ENCODE results near the gene USP10. TPM values are rescaled to one million over a fixed set of nuclear protein-coding genes. Genes with fewer than 3 reads are reported as not detected.

Gene USP10
- total RNA-seq, 2 experiments from 2014 or later, result 90.9 to 117 TPM

- peaks cover 10% of the 10 kb centered on the region for H3K4me1 Mint-ChIP-seq
- CTCF ChIA-PET, result no interaction called here
- no peak for DNase-seq
- no peaks in the 10 kb centered on the region for H3K9me3 Mint-ChIP-seq (ENCODE audit: low read depth)
- H3K4me3 Mint-ChIP-seq, result no peak overlapping the region
- H3K27me3 Mint-ChIP-seq, result no peaks in the 10 kb centered on the region
- no peak for ATAC-seq
- no peak overlapping the region for H3K27ac Mint-ChIP-seq
- no peaks in the 10 kb centered on the region for H3K36me3 Mint-ChIP-seq
Observed at GRCh38 chr16:84804326-84804725, 104.5 kb downstream of the USP10 start.

- H3K27me3 Mint-ChIP-seq, result peaks cover under 1% of the 10 kb centered on the region
- CTCF ChIA-PET, result interaction anchor here (0.9 kb wide), 1 partner anchor 52 kb away, joined by 3 read pairs; no protein-coding TSS in a partner anchor
- DNase-seq (peak; percentile 46), ATAC-seq (peak; percentile 47)
- H3K27ac Mint-ChIP-seq, result no peak overlapping the region
- H3K4me1 Mint-ChIP-seq, result peaks cover 17% of the 10 kb centered on the region
- no peak overlapping the region for H3K4me3 Mint-ChIP-seq
- no peaks in the 10 kb centered on the region for H3K9me3 Mint-ChIP-seq (ENCODE audit: low read depth)
- no peaks in the 10 kb centered on the region for H3K36me3 Mint-ChIP-seq
Observed at GRCh38 chr16:84806256-84806889, 106.6 kb downstream of the USP10 start.

- H3K9me3 Mint-ChIP-seq (ENCODE audit: low read depth), result no peaks in the 10 kb centered on the region
- ATAC-seq, result no peak
- H3K36me3 Mint-ChIP-seq, result no peaks in the 10 kb centered on the region
- H3K27ac Mint-ChIP-seq, result no peak overlapping the region
- DNase-seq, result no peak
- peaks cover 21% of the 10 kb centered on the region for H3K4me1 Mint-ChIP-seq
- CTCF ChIA-PET, result interaction anchor here (0.9 kb wide), 1 partner anchor 52 kb away, joined by 3 read pairs; no protein-coding TSS in a partner anchor
- no peak overlapping the region for H3K4me3 Mint-ChIP-seq
- H3K27me3 Mint-ChIP-seq, result peaks cover 5% of the 10 kb centered on the region
Observed at GRCh38 chr16:84806890-84807258, 107.1 kb downstream of the USP10 start.

- DNase-seq, result no peak
- no peaks in the 10 kb centered on the region for H3K36me3 Mint-ChIP-seq
- H3K4me1 Mint-ChIP-seq, result peaks cover 21% of the 10 kb centered on the region
- no peaks in the 10 kb centered on the region for H3K9me3 Mint-ChIP-seq (ENCODE audit: low read depth)
- H3K4me3 Mint-ChIP-seq, result no peak overlapping the region
- no peak for ATAC-seq
- peaks cover 13% of the 10 kb centered on the region for H3K27me3 Mint-ChIP-seq
- CTCF ChIA-PET, result interaction anchor here (1.0 kb wide), 1 partner anchor 23 kb away, joined by 3 read pairs; no protein-coding TSS in a partner anchor
- H3K27ac Mint-ChIP-seq, result no peak overlapping the region
Observed at GRCh38 chr16:84807776-84808175, 108.0 kb downstream of the USP10 start.

- H3K4me1 Mint-ChIP-seq, result peaks cover 21% of the 10 kb centered on the region
- DNase-seq, result no peak
- peaks cover 18% of the 10 kb centered on the region for H3K27me3 Mint-ChIP-seq
- no peaks in the 10 kb centered on the region for H3K9me3 Mint-ChIP-seq (ENCODE audit: low read depth)
- H3K4me3 Mint-ChIP-seq, result no peak overlapping the region
- H3K27ac Mint-ChIP-seq, result no peak overlapping the region
- CTCF ChIA-PET, result no interaction called here
- no peak for ATAC-seq
- H3K36me3 Mint-ChIP-seq, result no peaks in the 10 kb centered on the region
Observed at GRCh38 chr16:84808826-84809225, 109.0 kb downstream of the USP10 start.

- peak; percentile 54 for ATAC-seq
- H3K4me1 Mint-ChIP-seq, result peaks cover 17% of the 10 kb centered on the region
- no peak overlapping the region for H3K27ac Mint-ChIP-seq
- CTCF ChIA-PET, result interaction anchor here (0.9 kb wide), 1 partner anchor 72 kb away, joined by 3 read pairs; no protein-coding TSS in a partner anchor
- no peaks in the 10 kb centered on the region for H3K36me3 Mint-ChIP-seq
- H3K4me3 Mint-ChIP-seq, result no peak overlapping the region
- H3K27me3 Mint-ChIP-seq, result peaks cover 24% of the 10 kb centered on the region
- DNase-seq, result peak; percentile 46
- H3K9me3 Mint-ChIP-seq (ENCODE audit: low read depth), result no peaks in the 10 kb centered on the region
Observed at GRCh38 chr16:84810518-84811273, 110.9 kb downstream of the USP10 start.

- Mint-ChIP-seq H3K4me3 (no peak overlapping the region), H3K27me3 (peaks cover 24% of the 10 kb centered on the region), H3K27ac (no peak overlapping the region), H3K36me3 (no peaks in the 10 kb centered on the region), H3K9me3 (ENCODE audit: low read depth) (no peaks in the 10 kb centered on the region), H3K4me1 (peaks cover 12% of the 10 kb centered on the region)
- CTCF ChIA-PET, result no interaction called here
- DNase-seq (no peak), ATAC-seq (no peak)
Observed at GRCh38 chr16:84811529-84811928, 111.7 kb downstream of the USP10 start.

- Mint-ChIP-seq H3K27ac (no peak overlapping the region), H3K4me1 (peaks cover 11% of the 10 kb centered on the region), H3K4me3 (no peak overlapping the region), H3K9me3 (ENCODE audit: low read depth) (no peaks in the 10 kb centered on the region), H3K36me3 (no peaks in the 10 kb centered on the region), H3K27me3 (peaks cover 36% of the 10 kb centered on the region)
- no peak for ATAC-seq
- CTCF ChIA-PET, result interaction anchor here (1.0 to 1.3 kb wide), 2 partner anchors 14 to 59 kb away, joined by 3 read pairs; no protein-coding TSS in a partner anchor
- DNase-seq, result no peak
Observed at GRCh38 chr16:84813141-84813934, 113.5 kb downstream of the USP10 start.

- peaks cover 18% of the 10 kb centered on the region for H3K4me1 Mint-ChIP-seq
- H3K36me3 Mint-ChIP-seq, result no peaks in the 10 kb centered on the region
- no peaks in the 10 kb centered on the region for H3K9me3 Mint-ChIP-seq (ENCODE audit: low read depth)
- no peak for ATAC-seq
- H3K27me3 Mint-ChIP-seq, result peaks cover 54% of the 10 kb centered on the region
- no peak overlapping the region for H3K4me3 Mint-ChIP-seq
- no peak for DNase-seq
- CTCF ChIA-PET, result no interaction called here
- no peak overlapping the region for H3K27ac Mint-ChIP-seq
Observed at GRCh38 chr16:84815462-84815861, 115.7 kb downstream of the USP10 start.

GRCh38 chr16:84816023-84816422, 116.2 kb downstream of the USP10 start:
- H3K27ac Mint-ChIP-seq, result no peak overlapping the region
- peaks cover 57% of the 10 kb centered on the region for H3K27me3 Mint-ChIP-seq
- ATAC-seq (no peak), DNase-seq (no peak)
- peaks cover 14% of the 10 kb centered on the region for H3K4me1 Mint-ChIP-seq
- H3K4me3 Mint-ChIP-seq, result no peak overlapping the region
- no peaks in the 10 kb centered on the region for H3K9me3 Mint-ChIP-seq (ENCODE audit: low read depth)
- H3K36me3 Mint-ChIP-seq, result no peaks in the 10 kb centered on the region
- CTCF ChIA-PET, result no interaction called here

GRCh38 chr16:84816485-84816884, 116.7 kb downstream of the USP10 start:
- H3K27ac Mint-ChIP-seq, result no peak overlapping the region
- no peaks in the 10 kb centered on the region for H3K9me3 Mint-ChIP-seq (ENCODE audit: low read depth)
- ATAC-seq (no peak), DNase-seq (no peak)
- peaks cover 9% of the 10 kb centered on the region for H3K4me1 Mint-ChIP-seq
- H3K36me3 Mint-ChIP-seq, result no peaks in the 10 kb centered on the region
- peaks cover 60% of the 10 kb centered on the region for H3K27me3 Mint-ChIP-seq
- CTCF ChIA-PET, result no interaction called here
- no peak overlapping the region for H3K4me3 Mint-ChIP-seq

- Mint-ChIP-seq H3K4me3 (no peak overlapping the region), H3K27ac (no peak overlapping the region), H3K36me3 (no peaks in the 10 kb centered on the region), H3K27me3 (peaks cover 61% of the 10 kb centered on the region), H3K9me3 (ENCODE audit: low read depth) (no peaks in the 10 kb centered on the region), H3K4me1 (peaks cover 7% of the 10 kb centered on the region)
- ATAC-seq (no peak), DNase-seq (no peak)
- CTCF ChIA-PET, result no interaction called here
Observed at GRCh38 chr16:84817206-84817605, 117.4 kb downstream of the USP10 start.

- H3K9me3 Mint-ChIP-seq (ENCODE audit: low read depth), result no peaks in the 10 kb centered on the region
- peaks cover 7% of the 10 kb centered on the region for H3K4me1 Mint-ChIP-seq
- H3K27me3 Mint-ChIP-seq, result peaks cover 61% of the 10 kb centered on the region
- CTCF ChIA-PET, result no interaction called here
- ATAC-seq, result no peak
- H3K4me3 Mint-ChIP-seq, result no peak overlapping the region
- no peak for DNase-seq
- no peak overlapping the region for H3K27ac Mint-ChIP-seq
- no peaks in the 10 kb centered on the region for H3K36me3 Mint-ChIP-seq
Observed at GRCh38 chr16:84817613-84818012, 117.8 kb downstream of the USP10 start.
